MM.1S (cell line): Measurements from ENCODE around the gene CCL28.

ENCODE experiments used
- DNase-seq: peaks from one replicate; pipeline ENCODE4 v3.0.0-alpha.2; 2015
- H2AFZ ChIP-seq: fragments of 300-600 bp; sonication (generic); 2 replicates; pipeline ENCODE4 v1.6.0; 2016; ENCODE audit warnings: antibody characterized with exemption, low read length
- H3F3A ChIP-seq: fragments of 300-600 bp; sonication (generic); 2 replicates; pipeline ENCODE4 v1.6.1; 2016; ENCODE audit warnings: mild to moderate bottlenecking, antibody characterized with exemption, low read length, moderate library complexity, mixed read lengths; ENCODE audit not compliant: insufficient read depth
- H3K27ac ChIP-seq: fragments of 300-600 bp; sonication (generic); 2 replicates; pipeline ENCODE4 v1.5.1; 2016; ENCODE audit warnings: mild to moderate bottlenecking, low read length
- H3K27me3 ChIP-seq: fragments of 300-600 bp; sonication (generic); replicated peaks from 2 replicates; pipeline ENCODE4 v1.6.0; 2016; ENCODE audit warnings: low read length; ENCODE audit not compliant: insufficient read depth
- H3K36me3 ChIP-seq: fragments of 300-600 bp; sonication (generic); replicated peaks from 2 replicates; pipeline ENCODE4 v1.6.1; 2016; ENCODE audit warnings: mild to moderate bottlenecking, low read length, mixed read lengths; ENCODE audit not compliant: insufficient read depth
- H3K4me1 ChIP-seq: fragments of 300-600 bp; sonication (generic); 2 replicates; pipeline ENCODE4 v1.6.1; 2016; ENCODE audit warnings: low read length, mixed read lengths
- H3K4me2 ChIP-seq: fragments of 300-600 bp; sonication (generic); 2 replicates; pipeline ENCODE4 v1.6.0; 2016; ENCODE audit warnings: low read depth, low read length
- H3K4me3 ChIP-seq: fragments of 300-600 bp; sonication (generic); 2 replicates; pipeline ENCODE4 v1.5.1; 2016; ENCODE audit warnings: low read length, mixed read lengths
- H3K79me2 ChIP-seq: fragments of 300-600 bp; sonication (generic); 2 replicates; pipeline ENCODE4 v1.6.1; 2016; ENCODE audit warnings: mixed run types, low read length, mixed read lengths
- H3K9ac ChIP-seq: fragments of 300-600 bp; sonication (generic); 2 replicates; pipeline ENCODE4 v1.6.1; 2016; ENCODE audit warnings: low read length, mixed read lengths
- H3K9me2 ChIP-seq: fragments of 300-600 bp; sonication (generic); replicated peaks from 2 replicates; pipeline ENCODE4 v1.6.1; 2016; ENCODE audit warnings: mild to moderate bottlenecking, low read length, mixed read lengths; ENCODE audit not compliant: insufficient read depth
- H3K9me3 ChIP-seq: fragments of 300-600 bp; sonication (generic); replicated peaks from 2 replicates; pipeline ENCODE4 v1.6.1; 2016; ENCODE audit warnings: mild to moderate bottlenecking, low read length, mixed read lengths; ENCODE audit not compliant: insufficient read depth
- H4K20me1 ChIP-seq: fragments of 300-600 bp; sonication (generic); 2 replicates; pipeline ENCODE4 v1.6.1; 2016; ENCODE audit warnings: mild to moderate bottlenecking, low read length, moderate library complexity, mixed read lengths; ENCODE audit not compliant: insufficient read depth
- CTCF ChIP-seq: fragments of 300-600 bp; sonication (generic); IDR thresholded peaks from 2 replicates; pipeline ENCODE4 v1.5.1; 2016; ENCODE audit warnings: antibody characterized with exemption, low read length, mixed read lengths
- EZH2 ChIP-seq: fragments of 300-600 bp; sonication (generic); optimal IDR thresholded peaks from 2 replicates; pipeline ENCODE3; 2017; ENCODE audit warnings: low read depth, mild to moderate bottlenecking, antibody characterized with exemption, low read length, mixed read lengths
- EZH2phosphoT487 ChIP-seq: fragments of 300-600 bp; sonication (generic); IDR thresholded peaks from 2 replicates; pipeline ENCODE4 v1.6.1; 2018; ENCODE audit warnings: antibody characterized with exemption, low read length

CCL28 gene

DNA sequence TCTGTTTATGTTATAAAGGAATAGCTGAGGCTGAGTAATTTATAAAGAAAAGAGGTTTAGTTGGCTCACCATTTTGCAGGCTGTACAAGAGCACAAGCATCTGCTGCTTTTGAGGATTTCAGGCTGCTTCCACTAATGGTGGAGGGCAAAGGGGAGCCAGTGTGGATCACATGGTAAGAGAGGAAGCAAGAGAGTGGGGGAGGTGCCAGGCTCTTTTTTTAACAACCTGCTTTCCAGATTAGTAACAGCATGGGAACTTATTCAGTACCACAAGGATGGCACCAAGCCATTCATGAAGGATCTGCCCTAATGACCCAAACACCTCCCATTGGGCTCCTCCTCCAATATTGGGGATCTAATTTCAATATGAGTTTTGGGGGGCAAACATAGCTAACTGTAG is 40.4 kb downstream of the CCL28 start:
- Histone ChIP-seq H3K9me2 (no peaks in the 10 kb centered on the region), H3K9ac (no peak overlapping the region), H4K20me1 (no peaks in the 10 kb centered on the region), H3K79me2 (no peaks in the 10 kb centered on the region), H3K4me1 (no peaks in the 10 kb centered on the region), H3K4me3 (no peak overlapping the region), H3K4me2 (no peak overlapping the region), H2AFZ (no peak overlapping the region), H3K27me3 (no peaks in the 10 kb centered on the region), H3K27ac (no peak overlapping the region), H3F3A (no peaks in the 10 kb centered on the region), H3K36me3 (no peaks in the 10 kb centered on the region), H3K9me3 (no peaks in the 10 kb centered on the region)
- no peak for DNase-seq
- TF ChIP-seq CTCF (no peak), EZH2phosphoT487 (no peak), EZH2 (no peak)

- Histone ChIP-seq H3K4me3 (no peak overlapping the region), H4K20me1 (no peaks in the 10 kb centered on the region), H2AFZ (no peak overlapping the region), H3K4me2 (no peak overlapping the region), H3K27ac (no peak overlapping the region), H3K9me2 (no peaks in the 10 kb centered on the region), H3K36me3 (no peaks in the 10 kb centered on the region), H3F3A (no peaks in the 10 kb centered on the region), H3K9me3 (no peaks in the 10 kb centered on the region), H3K9ac (no peak overlapping the region), H3K27me3 (no peaks in the 10 kb centered on the region), H3K79me2 (no peaks in the 10 kb centered on the region), H3K4me1 (no peaks in the 10 kb centered on the region)
- TF ChIP-seq EZH2: no peak
- DNase-seq: no peak
These were observed 41.8 kb downstream of the CCL28 start for GRCh38 chr5:43370352-43370751.

DNA sequence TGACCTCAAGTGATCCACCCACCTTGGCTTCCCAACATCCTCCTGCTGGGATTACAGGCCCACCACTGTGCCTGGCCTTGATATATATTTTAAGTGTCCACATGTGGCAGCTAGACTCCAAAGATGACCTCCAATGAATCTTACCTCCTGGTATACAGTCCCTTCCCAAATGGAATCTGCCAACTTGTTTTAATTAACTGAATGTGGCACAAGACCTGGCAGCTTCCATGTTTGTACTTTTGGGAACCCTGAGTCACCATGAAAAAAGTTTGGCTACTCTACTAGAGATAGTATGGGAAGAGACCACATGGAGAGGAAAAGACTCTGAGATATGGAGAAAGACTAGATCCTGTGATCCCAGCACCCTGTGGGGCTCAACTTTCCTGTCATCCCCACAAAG is 42.5 kb downstream of the CCL28 start:
- H3K27me3 ChIP-seq: no peaks in the 10 kb centered on the region
- no peak overlapping the region for H3K4me2 ChIP-seq
- H3F3A ChIP-seq: no peaks in the 10 kb centered on the region
- no peaks in the 10 kb centered on the region for H3K9me2 ChIP-seq
- no peak overlapping the region for H3K4me3 ChIP-seq
- no peak for DNase-seq
- TF ChIP-seq EZH2phosphoT487 (no peak), CTCF (no peak), EZH2 (no peak)
- no peaks in the 10 kb centered on the region for H3K36me3 ChIP-seq
- H3K79me2 ChIP-seq: no peaks in the 10 kb centered on the region
- H4K20me1 ChIP-seq: no peaks in the 10 kb centered on the region
- no peak overlapping the region for H2AFZ ChIP-seq
- no peaks in the 10 kb centered on the region for H3K4me1 ChIP-seq
- no peak overlapping the region for H3K27ac ChIP-seq
- no peak overlapping the region for H3K9ac ChIP-seq
- H3K9me3 ChIP-seq: no peaks in the 10 kb centered on the region

- TF ChIP-seq EZH2: no peak
- TF ChIP-seq CTCF: no peak
- TF ChIP-seq EZH2phosphoT487: no peak
- H2AFZ ChIP-seq: no peak overlapping the region
These were observed 44.1 kb downstream of the CCL28 start for GRCh38 chr5:43367909-43368669.

More at GRCh38 chr5:43367909-43368669, 44.1 kb downstream of the CCL28 start:
- no peaks in the 10 kb centered on the region for H3K9me2 ChIP-seq
- no peaks in the 10 kb centered on the region for H3K79me2 ChIP-seq
- H3K4me2 ChIP-seq: no peak overlapping the region
- no peaks in the 10 kb centered on the region for H3K4me1 ChIP-seq
- H3K27me3 ChIP-seq: no peaks in the 10 kb centered on the region
- H3K36me3 ChIP-seq: no peaks in the 10 kb centered on the region
- H3K9ac ChIP-seq: no peak overlapping the region
- no peaks in the 10 kb centered on the region for H3F3A ChIP-seq
- H3K4me3 ChIP-seq: no peak overlapping the region
- H3K9me3 ChIP-seq: no peaks in the 10 kb centered on the region
- DNase-seq: no peak
- no peaks in the 10 kb centered on the region for H4K20me1 ChIP-seq
- no peak overlapping the region for H3K27ac ChIP-seq
